ENCODE data around the gene SHISA6.

SHISA6 gene

DNA sequence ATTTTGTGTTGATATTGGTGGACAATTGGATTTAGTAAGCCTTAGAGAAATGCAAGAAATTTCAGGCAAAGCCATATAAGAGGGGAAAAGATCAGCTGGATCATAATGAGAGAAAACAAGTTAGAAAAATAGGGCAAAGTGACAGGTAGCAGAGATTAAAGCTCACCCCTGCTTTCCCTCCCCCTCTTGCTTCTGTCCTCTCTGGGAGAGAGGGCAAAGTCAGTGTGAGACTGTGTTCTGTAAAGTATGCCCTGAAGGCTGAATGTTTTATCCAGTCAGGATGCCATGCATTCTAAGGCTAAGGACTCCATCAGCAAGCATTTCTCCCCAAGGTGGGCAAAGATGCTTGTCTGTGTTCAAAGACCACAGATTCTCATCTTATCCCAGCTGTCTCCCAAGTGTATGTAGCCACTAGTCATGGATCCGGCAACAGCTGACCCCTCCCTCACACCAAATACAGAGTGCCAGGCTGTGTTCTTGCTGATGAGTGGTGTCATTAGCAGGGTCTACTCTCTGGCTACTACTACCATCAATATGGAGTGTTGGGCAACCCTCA is 221.1 kb downstream of the SHISA6 start:
- DNase-seq: no peak

DNA sequence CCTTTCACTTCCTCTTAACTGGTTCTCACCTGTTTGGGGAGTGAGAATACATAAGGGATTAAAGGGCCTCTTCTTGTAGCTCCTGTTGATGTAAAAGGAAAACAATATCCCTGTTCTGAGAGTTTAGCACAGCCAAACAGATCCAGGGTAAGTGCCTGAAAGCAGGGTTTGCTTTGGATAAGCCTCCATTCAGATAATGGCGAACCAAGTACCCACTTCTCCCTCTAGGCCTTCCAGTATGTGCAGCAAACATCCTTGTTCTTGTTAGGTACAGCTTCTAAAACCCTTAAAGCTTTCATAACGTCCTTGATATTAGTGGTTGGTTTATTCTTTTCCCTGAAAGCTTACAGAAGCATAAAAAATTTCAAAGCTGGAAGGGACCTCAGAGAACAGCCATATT is 226.6 kb downstream of the SHISA6 start:
- no peak for DNase-seq

DNA sequence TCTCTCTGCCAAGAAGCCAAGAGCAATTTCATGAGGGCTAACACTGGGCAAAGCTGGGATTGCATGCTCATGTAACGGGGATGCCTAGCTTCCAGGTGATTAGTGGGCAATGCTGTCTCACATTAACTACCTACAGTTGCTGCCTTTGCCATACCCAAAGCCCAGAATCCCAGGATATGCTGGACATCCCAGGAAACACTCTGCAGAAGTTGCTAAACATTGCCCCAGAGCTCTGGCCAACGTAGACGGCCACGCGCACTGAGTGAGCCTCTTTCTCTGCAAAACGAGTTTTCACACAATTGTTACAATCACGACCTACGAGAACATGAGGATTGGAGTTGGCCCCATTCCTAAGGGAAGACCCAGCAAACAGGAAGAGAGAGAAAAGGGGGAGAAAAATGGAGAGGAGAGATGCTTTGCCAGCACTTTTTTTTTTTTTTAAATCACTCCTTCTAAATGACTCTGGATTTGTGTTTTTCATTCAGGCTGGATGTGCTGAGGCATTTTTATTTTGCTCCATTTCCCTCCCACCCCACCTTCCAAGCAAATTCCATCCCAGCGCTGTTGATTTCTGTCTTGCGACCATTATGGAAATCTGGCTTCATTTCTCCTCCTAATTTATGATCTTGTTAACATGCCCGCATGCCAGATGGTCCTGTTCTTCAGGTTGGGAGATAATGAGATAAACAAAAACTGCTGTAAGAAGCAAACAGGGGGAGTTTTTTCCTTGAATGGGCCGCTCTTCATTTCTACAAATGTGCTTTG is 244.5 kb downstream of the SHISA6 start:
- DNase-seq: no peak

DNA sequence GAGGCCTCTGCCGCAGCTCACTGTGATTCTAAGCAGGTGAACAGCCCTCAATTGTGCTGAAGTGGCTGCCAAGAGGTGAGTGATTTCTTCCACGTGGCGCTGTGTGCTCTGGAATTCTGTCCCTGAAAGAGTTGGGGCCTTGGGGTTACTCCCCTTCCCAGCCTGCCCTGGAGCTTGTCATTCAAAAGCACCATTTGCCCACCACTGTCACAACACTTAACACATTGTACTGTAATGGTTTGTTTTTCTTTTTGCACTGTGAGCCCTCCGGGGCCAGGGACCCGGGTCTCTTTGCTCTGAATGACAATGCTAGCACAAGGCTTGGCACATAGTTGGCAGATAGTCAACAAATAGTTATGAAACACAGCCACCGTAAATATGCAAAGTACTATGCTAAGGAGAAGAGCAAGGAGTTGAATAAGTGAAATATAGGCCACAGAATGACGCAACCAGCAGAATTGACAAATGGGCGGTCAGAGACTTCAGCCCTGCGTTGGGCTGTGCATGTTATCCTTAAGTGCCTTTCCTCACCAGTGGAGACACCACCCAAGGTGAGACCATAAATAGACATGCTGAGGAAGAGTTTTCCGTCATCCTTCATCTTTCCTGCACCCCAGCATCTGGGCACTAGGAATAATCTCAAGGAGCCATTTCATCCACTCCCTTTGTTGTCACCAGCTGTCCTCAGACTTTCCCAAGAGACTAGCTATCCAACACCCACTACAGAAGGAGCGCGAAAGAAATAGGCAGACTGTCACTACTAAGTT is 245.3 kb downstream of the SHISA6 start:
- DNase-seq: no peak

DNA sequence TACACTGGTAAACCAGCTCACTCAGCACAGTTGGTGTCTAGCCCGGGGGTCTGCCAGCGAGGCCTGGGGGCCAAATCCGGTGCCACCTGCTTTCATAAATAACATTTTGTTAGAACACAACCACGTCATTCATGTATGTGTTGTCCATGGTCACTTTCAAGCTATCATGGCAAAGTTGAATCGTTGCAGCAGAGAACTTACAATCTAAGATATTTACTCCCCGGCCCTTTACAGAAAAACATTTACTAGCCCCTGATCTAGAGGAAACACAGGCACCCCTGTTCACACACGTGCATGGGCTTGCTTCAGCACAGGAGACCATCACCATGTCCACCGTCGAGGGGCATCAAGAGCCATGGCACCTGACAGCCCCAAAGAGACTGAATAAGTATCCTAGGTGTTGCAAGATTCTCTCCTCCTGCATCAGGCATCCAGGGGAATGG is 245.9 kb downstream of the SHISA6 start:
- DNase-seq: no peak

DNA sequence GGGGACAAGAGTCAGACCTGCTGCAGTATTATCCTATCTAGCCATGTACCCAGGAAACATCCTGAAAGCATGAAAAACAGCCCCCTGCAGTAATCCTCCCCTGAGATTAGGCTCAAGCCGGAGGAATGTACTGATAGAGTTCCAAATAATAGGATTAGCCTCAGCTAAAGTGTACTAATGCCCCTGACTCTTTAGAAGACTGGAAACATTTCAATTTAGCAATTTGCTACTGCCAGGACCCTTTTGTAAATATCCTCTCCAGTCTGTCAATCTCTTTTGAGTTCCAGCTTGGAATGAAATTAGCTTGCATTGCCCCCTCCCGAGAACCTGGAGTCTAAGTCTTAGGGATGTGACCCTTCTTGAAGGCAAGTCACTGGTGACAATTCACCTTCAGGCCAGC is 246.5 kb downstream of the SHISA6 start:
- no peak for DNase-seq

DNA sequence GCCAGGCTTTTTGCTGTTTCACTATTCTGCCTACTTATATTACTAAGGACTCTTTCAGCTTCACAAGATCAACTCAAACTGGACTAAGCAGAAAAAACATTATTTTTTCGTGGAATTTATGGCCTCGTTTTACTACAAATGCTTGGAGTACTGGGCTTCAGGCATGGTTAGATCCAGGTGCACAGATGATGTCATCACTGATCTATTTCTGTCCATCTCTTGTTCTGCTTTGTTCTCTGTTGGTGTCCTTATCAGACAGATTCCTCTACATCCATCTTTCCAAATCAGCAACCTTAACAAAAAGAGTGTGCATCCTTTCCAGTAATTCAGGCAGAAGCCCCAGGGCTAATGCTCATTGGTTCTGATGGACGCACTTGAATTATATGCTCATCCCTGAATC is 247.4 kb downstream of the SHISA6 start:
- DNase-seq: no peak

DNA sequence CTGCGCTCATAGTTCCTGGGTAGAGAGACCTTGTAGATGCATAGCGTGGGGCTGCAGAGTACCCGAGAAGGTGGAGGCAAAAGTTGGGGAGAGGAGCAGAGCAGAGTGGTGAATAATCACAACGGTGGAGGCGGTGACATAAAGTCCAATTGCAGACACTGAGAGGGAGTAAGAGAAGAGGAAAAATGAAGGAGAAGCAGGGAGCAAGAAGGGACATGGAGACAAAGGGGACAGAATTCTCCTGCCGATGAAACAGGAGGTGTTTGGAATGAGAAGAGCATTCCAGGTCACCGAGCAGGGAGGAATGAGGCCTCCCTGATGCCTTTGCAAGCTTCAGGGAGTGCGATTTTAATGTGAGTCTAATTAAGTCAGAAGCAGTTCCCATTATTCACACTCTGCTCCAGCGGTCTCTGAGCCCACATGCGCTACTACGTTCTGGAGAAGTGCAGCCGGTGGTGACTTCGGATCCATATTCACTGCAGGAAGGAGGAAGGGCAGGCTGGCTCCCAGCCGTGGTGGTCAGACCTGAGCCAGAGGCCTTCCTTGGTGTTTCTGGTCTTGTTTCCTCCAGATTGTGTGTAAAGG is 249.2 kb downstream of the SHISA6 start:
- DNase-seq: no peak

DNA sequence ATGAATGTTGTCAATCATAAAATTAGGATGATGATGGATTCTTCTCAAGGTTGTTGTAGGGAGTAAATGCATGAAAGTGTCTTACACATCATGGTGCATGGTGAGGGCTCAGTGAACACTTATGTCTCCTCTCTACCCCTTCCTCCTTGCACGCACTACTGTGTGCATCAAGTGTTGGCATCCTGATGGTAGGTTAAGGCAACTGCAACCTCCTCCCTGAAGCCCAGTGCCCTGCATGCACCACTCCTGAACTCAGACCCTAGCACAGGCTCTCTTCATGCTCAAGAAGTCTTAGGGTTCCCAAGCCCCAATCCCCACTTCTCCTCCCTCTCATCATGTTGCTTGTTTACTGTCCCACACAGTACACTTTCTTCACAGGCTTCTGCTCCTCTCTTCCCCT is 251.5 kb downstream of the SHISA6 start:
- DNase-seq: no peak

DNA sequence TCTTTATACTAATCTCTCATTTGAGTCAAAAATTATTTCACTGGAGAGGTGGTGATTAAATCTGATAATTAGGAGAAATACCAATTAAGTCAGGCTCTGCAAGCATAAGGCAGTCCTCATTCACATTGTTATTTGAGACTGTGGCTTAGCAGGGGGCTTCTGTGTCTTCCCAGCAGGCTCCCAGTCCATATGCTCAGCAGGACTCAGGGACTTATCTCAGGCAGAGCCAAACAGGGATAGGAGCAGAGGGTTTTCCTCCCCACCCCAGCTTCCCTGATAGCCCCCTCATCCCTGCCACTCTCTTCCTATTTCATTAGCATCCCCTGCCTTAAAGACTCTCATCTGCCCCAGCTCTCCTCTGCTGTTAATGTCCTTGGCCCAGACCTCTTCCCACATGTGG is 252.9 kb downstream of the SHISA6 start:
- no peak for DNase-seq

DNA sequence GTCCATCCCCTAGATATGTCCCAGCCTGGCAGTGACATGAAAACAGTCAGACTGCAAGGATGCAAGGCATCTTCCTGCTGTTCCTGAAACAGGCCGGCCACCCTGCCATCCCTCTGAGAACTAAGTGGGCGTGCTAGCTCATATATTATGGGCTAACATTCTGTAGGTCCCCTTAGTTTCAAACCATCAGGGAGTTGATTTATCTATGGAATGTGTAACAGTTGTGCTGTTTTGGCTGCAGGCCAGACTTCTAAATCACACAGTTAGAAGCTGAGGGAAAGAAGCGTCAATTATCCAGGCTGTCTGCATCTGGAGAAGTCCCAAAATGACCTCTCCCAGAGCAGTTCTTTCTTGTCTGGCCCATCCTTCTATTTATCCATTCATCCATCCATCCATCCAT is 254.6 kb downstream of the SHISA6 start:
- no peak for DNase-seq

DNA sequence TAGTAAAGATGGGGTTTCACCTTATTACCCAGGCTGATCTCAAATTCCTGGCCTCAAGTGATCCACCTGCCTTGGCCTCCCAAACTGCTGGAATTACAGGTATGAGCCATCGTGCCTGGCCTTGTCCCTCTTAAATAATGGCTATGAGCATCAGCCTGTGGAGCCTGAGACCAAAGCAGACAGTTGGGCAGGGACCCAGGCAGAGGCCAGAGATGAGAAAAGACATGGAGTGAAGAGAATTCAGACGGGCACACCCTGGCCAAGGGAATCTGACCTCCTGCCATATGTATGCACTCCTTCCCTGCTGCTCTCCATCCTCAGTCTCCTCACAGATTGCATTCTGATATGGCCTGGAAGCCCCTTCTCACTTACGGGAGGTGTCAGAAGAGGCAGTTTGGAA is 258.9 kb downstream of the SHISA6 start:
- DNase-seq: no peak

DNA sequence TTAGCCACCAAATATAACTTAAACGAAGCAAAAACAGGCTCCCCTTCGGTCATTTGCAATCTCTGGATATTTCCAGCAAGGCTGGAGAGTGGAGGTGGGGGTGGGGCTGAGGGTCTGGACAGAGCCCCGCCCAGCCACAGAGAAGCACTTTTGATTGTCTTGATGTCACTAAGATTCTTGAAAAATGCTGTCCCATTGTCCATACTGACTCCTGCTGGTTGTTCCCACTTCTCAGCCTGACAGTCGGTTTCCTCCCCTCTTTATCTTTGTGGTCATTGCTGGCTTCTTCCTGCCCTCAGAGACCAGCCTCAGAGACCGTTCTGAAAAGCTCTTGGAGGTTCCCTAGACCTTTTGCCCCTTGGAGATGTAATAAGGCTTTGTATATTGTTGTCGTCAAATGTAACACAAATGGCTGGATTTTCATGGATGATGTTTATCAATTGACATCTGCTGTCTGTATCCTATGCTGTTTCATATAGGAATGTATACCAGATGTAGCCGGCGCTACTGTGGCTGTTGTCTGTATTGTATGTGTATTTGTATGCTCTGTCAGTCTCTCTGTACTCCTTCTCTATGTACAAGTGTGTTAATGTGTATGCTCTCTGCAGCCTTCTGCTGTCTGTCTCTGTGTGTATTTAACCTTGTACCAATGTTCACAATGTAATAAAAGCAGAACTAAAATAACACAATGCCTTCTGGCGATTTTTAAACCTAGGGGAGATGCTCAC is 262.5 kb downstream of the SHISA6 start:
- no peak for DNase-seq

DNA sequence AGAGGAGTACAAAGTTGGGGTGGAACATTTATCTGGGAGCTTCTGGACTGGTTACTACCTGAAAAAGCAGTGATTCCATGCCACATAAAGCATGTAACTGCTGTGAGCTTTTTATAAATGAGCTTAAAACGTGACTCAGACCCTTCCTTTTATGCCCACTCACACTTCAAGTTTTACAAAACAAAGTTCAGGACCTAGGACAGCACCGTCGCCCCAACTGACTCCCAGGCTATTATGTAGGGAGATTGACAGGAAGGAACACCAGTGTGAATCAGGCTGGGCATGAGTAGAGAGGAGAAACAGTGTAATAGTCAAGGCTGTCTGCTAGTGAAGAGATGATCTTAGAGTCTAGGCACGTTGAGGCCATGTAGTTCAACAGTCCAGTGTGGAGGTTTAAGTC is 265.6 kb downstream of the SHISA6 start:
- DNase-seq: no peak

DNA sequence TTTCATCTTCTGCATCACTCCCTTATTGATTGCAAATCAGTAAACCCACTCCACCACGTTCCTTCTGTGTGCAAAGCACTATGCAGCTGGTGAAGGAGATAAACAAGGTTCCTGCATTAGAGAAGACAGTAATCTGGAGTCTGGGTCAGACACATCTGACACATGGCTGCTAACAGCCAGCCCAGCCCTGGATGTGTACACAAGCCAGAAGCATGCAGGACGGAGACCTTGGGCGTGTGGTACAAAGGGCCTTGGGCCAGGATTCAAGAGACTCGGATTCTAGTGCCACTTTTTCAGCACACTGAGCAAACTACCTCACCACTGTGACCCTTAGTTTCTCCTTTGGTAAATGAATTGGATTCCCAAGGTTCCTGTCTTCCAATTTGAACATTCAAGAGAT is 270.7 kb downstream of the SHISA6 start:
- DNase-seq: no peak

DNA sequence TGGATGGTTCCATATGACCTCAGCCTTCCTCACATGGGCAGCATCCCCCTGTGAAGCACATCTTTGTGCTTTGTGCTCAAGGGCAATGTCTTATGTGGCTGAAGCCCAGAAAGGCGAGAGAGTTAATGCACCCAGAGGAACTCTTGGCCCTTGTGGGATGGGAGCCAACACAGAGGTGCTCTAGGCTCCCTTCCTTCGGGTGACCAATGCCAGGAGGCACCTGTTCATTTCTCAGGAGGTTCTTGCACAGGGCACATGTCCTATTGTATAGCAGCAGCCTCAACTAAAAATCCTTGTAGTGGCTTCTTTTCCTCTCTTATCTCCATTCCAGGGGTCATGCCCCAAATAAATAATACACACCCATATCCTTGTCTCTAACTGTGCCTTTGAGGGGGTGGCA is 273.6 kb downstream of the SHISA6 start:
- DNase-seq: no peak

DNA sequence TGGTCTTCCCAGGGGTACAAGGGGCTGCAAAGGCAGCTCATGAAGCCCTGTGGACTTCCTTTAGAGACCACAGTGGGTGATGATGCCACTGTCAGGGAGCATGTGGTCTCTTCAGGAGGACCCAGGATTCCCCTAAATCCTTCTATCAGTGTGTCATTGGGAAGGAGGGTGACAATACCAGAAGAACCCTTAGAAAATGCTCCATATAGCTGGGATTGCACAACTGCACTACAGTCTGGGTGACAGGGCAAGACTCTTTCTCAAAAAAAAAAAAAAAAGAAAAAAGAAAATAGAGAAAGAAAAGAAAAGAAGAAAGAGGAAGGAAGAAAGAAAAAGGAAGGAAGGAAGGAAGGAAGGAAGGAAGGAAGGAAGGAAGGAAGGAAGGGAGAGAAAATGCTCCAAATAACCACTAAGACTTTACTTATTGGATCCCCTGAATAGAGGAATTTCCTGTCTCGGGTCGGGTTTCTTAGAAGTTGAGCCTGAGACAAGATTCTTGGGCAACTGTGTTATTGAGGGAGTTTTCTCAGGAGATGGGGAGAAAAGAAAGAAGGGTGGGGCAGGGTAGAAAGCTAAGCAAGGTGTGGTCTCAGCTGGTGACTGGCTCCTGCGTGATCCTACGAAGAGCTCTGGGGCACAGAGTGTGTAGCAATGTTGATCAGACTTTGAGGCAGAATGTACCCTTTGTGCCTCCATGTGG is 274.1 kb downstream of the SHISA6 start:
- DNase-seq: no peak

DNA sequence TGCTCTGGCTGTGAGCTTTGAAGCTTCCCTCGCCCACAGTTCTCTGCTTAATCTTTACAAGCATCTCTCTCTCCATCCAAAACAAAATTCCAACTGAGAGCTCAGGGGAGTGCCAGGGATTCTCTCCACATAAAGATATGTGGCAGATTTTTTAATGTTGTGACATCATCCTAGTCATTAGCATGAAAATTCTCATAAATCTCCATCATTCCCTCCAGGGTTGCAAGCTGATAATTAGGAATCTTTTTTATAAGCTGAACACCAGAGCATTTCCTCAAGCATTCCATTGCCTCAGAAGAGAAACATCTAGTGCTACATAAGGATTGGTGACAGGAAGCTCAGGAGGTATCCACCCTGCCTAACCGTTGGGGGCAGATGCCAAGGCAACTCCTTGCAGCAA is 274.9 kb downstream of the SHISA6 start:
- no peak for DNase-seq

DNA sequence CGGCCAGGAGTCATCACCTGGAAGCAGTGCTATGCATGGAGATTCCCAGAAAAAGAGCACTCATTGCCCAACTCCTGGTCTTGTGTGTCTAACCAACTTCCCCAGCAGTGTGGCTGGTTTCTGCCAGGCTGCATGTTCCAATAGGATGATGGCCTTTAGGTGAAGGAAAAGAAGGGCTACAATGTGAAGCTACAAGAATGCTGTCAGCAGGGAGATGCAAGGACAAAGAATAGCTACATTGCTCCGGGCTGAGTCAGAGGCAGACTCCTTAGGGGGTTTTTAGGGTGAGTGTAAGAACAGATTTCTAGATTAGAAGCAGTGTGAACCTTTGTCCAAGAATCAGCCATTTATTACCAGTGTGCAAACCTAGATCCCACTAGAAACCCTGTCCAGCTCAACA is 294.2 kb downstream of the SHISA6 start:
- DNase-seq: no peak

DNA sequence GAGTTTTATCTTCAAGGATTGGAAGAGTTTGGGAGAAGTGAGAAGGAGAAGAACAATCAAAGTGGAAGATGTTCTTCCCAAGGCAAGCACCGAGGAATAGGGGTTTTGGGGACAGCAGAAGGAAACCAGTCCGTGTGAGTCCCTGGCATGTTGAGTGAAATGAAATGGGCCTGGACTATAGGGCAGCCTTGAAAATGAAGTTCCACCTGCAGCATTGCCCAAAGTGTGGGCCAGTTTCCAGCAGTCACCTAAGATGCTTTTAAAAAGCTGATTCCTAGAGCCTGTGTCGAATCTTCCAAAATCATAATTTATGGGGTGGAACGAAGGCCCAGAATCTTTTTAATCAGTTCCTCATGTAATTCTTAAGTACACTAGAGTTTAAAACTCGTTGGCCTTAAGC is 297.4 kb downstream of the SHISA6 start:
- no peak for DNase-seq

DNA sequence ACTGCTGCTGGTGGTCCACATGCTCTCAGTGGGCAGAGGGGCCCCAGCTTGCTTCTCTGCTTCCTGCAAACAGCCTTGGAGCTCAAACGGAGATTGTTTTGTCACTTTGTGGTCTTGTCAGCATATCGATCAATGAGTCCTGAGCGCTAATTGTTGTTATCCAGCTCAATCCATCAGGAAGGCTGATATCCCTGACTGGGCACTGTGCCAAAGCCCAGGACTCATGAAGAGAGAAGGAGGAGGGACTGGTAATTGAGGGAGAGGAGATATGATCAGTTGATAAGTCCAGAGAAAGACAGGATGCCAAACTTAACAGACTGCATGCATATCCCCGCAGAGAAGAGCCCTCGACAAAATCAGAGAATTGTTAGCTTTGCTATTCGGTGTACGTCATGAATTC is 298.6 kb downstream of the SHISA6 start:
- DNase-seq: no peak

DNA sequence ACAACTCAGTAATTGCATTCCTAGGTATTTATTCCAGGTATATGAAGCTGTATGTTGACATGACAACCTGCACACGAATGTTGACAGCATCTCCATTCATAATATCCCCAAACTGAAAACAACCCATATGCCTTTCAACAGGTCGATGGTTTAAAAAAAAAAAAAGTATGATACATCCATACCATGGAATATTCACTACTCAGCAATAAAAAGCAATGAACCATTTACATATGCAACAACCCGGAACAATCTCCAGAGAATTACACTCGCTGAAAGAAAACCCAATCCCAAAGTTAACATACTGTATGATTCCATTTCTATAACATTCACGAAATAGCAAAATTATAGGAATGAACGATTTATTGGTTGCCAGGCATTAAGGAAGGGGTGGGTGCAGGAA is 304.0 kb downstream of the SHISA6 start:
- DNase-seq: no peak

DNA sequence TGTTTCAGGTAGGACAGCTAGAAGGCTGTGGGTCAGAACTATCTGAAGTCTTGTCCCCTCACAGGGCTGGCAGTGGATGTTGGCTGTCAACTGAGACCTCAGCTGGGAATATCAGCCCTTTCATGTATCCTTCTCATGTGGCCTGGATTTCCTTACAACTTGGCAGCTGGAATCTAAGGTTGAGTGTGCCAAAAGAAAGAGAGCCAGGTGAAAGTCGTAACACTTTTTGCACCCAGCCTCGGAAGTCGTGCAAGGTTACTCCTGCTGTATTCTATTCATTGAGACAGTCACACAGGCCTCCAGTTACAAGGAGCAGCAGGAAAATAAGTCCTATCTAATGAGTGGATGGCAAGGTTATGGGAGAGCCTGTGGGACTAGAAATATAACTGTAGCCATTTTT is 304.7 kb downstream of the SHISA6 start:
- DNase-seq: no peak

All from T1000 (cell line).